Thymus (tissue), 11 donors: ENCODE data around the gene MARCHF11. TPM values are rescaled to one million over a fixed set of nuclear protein-coding genes. Genes with fewer than 3 reads are reported as not detected.

Experiments used
- DNase-seq, 9 donors: peaks; one replicate each; pipeline ENCODE4 v3.0.0-alpha.2; 2013; ENCODE audit warnings: low spot score in 9 of 9, low read depth in 6 of 9, missing footprints in 1 of 9
- H3K27ac ChIP-seq, 2 donors: one replicate each; pipeline ENCODE4 v1.5.1; 2013; ENCODE audit warnings: control low read depth in 1 of 2, low read depth in 1 of 2, low read length in 1 of 2, mild to moderate bottlenecking in 1 of 2, moderate library complexity in 1 of 2
- H3K27me3 ChIP-seq, 2 donors: one replicate each; pipeline ENCODE4 v1.5.1; 2013; ENCODE audit warnings: low read length in 1 of 2; ENCODE audit not compliant: control insufficient read depth in 2 of 2, insufficient read depth in 1 of 2
- H3K36me3 ChIP-seq, 2 donors: one replicate each; pipeline ENCODE4 v1.5.1; 2013; ENCODE audit warnings: low read length in 1 of 2, mild to moderate bottlenecking in 1 of 2, moderate library complexity in 1 of 2; ENCODE audit not compliant: control insufficient read depth in 2 of 2, insufficient read depth in 2 of 2
- H3K4me1 ChIP-seq, 2 donors: one replicate each; pipeline ENCODE4 v1.5.1; 2013; ENCODE audit warnings: low read length in 2 of 2; ENCODE audit not compliant: control insufficient read depth in 2 of 2, insufficient read depth in 2 of 2
- H3K4me3 ChIP-seq, 2 donors: one replicate each; pipeline ENCODE4 v1.5.1; 2013; ENCODE audit warnings: low read length in 2 of 2, control low read depth in 1 of 2, mild to moderate bottlenecking in 1 of 2
- H3K9me3 ChIP-seq, 2 donors: one replicate each; pipeline ENCODE4 v1.5.1; 2013; ENCODE audit warnings: low read length in 1 of 2, mild to moderate bottlenecking in 1 of 2; ENCODE audit not compliant: control insufficient read depth in 2 of 2, insufficient read depth in 1 of 2
- WGBS: extraction: QIAGEN DNeasy Blood & Tissue Kit; methylation state at CpG from one replicate; pipeline ENCODE4 v1.1.7; 2013; 5-methylcytosine and 5-hydroxymethylcytosine counted together
- polyA plus RNA-seq: library from polyadenylated mRNA; stranded (reverse); fragments of 200-250 nt; gene quantifications from one replicate; pipeline ENCODE4 v1.2.3, GENCODE V29; 2013
- total RNA-seq: library from RNA; stranded (reverse); fragments of 120-200 nt; gene quantifications from one replicate; pipeline ENCODE4 v1.2.4, GENCODE V29; 2013
- donor health status: healthy.

The MARCHF11 gene
- total and polyA plus RNA-seq, 2 donors, result 0.07 TPM; not detected in 1

DNA sequence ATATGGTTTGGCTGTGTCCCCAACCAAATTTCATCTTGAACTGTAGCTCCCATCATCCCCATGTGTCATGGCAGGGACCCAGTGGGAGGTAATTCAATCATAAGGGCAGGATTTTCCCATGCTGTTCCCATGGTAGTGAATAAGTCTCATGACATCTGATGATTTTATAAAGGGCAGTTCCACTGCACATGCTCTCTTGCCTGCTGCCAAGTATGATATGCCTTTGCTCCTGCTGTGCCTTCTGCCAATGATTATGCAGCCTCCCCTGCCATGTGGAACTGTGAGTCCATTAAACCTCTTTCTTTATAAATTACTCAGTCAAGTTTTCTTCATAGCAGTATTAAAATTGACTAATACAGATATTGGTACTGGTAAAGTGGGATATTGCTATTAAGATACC lies 42.4 kb downstream of the MARCHF11 start:
- Histone ChIP-seq H3K27me3 (no peaks in the 10 kb centered on the region), H3K9me3 (no peaks in the 10 kb centered on the region), H3K27ac (no peak overlapping the region)

DNA sequence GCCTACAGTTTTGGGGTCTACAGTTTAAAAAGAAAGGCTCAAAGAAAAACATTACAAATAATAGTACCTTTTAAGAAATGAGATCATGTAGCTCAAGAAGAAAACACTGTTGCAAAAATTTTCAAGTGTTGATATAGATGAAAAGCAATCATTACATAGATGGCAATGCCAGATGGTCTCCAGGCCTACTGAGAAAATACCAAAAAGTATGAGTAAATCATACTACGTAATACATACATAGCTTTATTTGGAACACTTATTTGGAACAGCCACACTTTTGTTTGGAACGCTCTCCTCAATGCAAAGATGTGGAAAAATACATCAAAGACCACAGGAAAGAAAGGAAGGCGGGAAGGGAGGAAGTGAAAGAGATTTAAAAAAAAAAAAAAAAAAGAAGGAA lies 44.1 kb downstream of the MARCHF11 start:
- Histone ChIP-seq H3K9me3 (no peaks in the 10 kb centered on the region), H3K27me3 (no peaks in the 10 kb centered on the region), H3K4me1 (no peaks in the 10 kb centered on the region), H3K27ac (no peak overlapping the region), H3K36me3 (no peaks in the 10 kb centered on the region), H3K4me3 (no peak overlapping the region)
- WGBS, result 72% methylated on average over 3 of the region's 3 CpGs
- DNase-seq, result no peak

More for the DNA sequence above, 42.4 kb downstream of the MARCHF11 start:
- Histone ChIP-seq H3K4me1 (no peaks in the 10 kb centered on the region), H3K36me3 (no peaks in the 10 kb centered on the region), H3K4me3 (no peak overlapping the region)
- DNase-seq, result no peak

DNA sequence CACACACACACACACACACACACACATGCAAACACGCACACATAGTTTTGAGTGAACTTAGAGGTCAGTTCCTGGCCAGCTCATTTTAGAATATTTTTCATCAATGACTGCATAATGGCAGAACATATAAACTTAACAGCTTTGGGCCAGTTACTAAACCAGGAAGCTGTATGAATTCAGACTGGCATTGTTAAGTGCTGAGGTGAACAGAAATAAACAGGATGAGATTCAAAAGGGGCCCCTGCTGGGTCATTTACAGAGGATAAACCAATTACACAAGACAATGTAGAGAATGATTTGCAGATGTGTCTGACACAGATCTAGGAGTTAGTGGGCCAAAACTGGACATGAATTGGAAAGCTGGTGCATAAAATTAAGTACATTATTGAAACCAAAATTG lies 44.6 kb downstream of the MARCHF11 start:
- 94% methylated on average over 1 of the region's 1 CpG for WGBS
- Histone ChIP-seq H3K27ac (no peak overlapping the region), H3K4me1 (no peaks in the 10 kb centered on the region), H3K36me3 (no peaks in the 10 kb centered on the region), H3K4me3 (no peak overlapping the region), H3K9me3 (no peaks in the 10 kb centered on the region), H3K27me3 (no peaks in the 10 kb centered on the region)
- no peak for DNase-seq

DNA sequence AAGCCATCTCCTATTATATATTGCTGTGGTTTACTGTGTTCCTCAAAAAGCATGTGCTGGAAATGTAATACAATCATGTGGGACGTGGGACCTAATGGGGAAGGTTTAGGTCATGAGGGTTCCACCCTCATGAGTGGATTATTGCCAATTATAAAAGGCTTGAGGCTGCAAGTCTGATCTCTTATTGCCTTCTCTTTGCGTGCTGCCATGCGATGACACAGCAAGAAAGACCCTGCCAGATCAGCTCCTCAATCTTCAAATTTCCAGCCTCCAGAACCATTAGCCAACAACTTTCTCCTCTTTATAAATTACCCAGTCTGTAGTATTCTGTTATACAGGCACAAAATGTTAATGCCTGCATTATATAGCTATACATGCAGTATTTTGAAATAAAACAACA lies 45.4 kb downstream of the MARCHF11 start:
- Histone ChIP-seq H3K4me3 (no peak overlapping the region), H3K36me3 (no peaks in the 10 kb centered on the region), H3K27ac (no peak overlapping the region), H3K4me1 (no peaks in the 10 kb centered on the region), H3K27me3 (no peaks in the 10 kb centered on the region), H3K9me3 (no peaks in the 10 kb centered on the region)
- WGBS, result 77% methylated on average over 3 of the region's 3 CpGs
- DNase-seq, result no peak

DNA sequence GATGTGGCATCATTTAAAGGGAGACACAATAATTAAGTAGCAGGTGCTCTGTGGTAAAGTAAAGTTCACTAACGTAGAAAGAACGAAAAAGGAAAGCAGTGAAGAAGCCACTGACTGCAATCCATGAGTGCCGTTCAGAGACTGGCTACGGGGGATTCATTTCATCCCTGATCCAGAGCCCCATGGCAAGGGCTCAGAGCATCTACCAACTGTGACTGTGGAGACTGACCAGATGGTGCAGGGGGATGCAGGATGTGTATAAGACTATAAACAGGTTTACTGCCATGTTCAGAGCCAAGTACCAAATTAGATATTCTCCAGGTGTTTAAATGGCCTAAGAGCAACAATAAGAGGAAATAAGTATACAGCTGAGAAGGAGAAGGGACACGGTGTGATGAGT lies 47.7 kb downstream of the MARCHF11 start:
- Histone ChIP-seq H3K9me3 (no peaks in the 10 kb centered on the region), H3K4me1 (no peaks in the 10 kb centered on the region), H3K27me3 (no peaks in the 10 kb centered on the region), H3K36me3 (no peaks in the 10 kb centered on the region), H3K4me3 (no peak overlapping the region), H3K27ac (no peak overlapping the region)
- 93% methylated on average over 5 of the region's 5 CpGs for WGBS
- no peak for DNase-seq

DNA sequence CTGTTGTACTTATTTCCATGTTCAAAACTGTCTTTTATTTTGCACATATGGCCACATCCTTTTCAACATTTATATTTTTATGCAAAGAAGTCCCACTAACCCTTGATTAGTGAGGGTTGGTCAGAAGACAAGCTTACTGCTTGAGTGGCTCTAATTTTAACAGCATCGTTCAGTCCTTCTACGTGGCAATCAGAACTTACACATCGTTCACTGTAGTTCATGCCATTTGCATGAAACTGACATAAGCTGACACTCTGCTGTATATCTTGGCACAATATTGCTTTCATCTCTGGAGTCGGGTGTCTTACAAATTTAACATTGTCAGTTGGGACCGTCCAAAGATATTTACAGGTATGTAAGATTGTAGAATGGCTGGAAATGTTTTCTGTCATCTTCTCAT lies 50.6 kb downstream of the MARCHF11 start:
- DNase-seq, result no peak
- Histone ChIP-seq H3K4me1 (no peaks in the 10 kb centered on the region), H3K4me3 (no peak overlapping the region), H3K36me3 (no peaks in the 10 kb centered on the region), H3K9me3 (no peaks in the 10 kb centered on the region), H3K27ac (no peak overlapping the region), H3K27me3 (no peaks in the 10 kb centered on the region)
- WGBS, result 88% methylated on average over 5 of the region's 5 CpGs

DNA sequence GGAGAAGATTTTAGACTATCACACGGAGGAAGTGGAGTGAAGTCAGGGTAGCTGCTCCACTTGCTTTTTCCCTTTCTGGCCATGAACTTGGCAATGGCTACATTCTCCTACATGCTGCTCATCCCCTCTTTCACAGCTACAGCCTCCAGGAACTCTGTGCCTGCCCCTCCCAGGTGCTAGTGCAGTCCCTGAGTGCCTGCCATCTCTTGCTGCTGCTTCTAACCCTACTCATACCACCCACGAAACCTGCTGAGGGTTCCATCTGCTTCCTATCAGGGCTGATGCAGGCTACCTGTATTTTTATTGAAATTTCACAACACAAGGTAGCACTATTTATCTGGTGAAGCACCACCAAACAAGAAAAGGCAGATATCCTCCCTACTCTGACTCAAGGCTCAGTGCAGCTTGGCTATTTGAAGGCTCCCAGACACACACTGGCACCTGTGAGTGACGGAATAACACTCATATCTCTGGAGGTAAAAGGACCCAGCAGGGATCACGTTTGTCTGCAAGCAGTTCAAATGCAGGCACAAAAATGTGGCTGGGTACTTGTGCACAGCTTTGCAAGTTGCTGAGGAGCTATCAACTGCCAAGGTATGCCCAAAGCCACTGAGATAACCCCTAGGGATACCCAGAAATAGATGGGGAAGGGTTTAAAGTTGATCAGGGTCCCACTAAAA lies 51.6 kb downstream of the MARCHF11 start:
- no peak overlapping the region for H3K27ac ChIP-seq
- H3K27me3 ChIP-seq, result no peaks in the 10 kb centered on the region
- no peak for DNase-seq
- no peaks in the 10 kb centered on the region for H3K36me3 ChIP-seq
- H3K9me3 ChIP-seq, result no peaks in the 10 kb centered on the region
- WGBS, result 73% methylated on average over 4 of the region's 4 CpGs
- H3K4me1 ChIP-seq, result no peaks in the 10 kb centered on the region
- H3K4me3 ChIP-seq, result no peak overlapping the region

DNA sequence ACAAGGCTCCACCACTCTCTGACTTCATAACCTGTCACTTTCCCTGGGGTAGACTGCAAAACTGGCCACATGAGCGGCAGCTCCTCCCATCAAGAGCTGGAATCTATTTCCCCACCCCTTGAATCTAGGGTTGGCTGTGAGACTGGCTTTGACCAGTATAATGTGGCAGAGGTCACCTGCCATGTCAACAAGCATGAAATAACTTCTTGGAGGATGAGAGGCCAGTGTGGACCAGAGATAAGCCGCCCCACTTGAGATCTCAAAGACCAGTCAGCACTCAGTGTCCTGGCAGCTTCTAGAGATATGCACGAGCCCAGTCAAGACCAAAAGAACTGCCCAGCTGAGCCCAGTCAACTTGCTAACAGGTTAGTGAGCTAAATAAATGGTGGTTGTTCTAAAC lies 59.0 kb downstream of the MARCHF11 start:
- Histone ChIP-seq H3K4me3 (no peak overlapping the region), H3K4me1 (no peaks in the 10 kb centered on the region), H3K36me3 (no peaks in the 10 kb centered on the region), H3K27ac (no peak overlapping the region), H3K27me3 (no peaks in the 10 kb centered on the region), H3K9me3 (no peaks in the 10 kb centered on the region)
- no peak for DNase-seq
- WGBS, result 94% methylated on average over 3 of the region's 3 CpGs

DNA sequence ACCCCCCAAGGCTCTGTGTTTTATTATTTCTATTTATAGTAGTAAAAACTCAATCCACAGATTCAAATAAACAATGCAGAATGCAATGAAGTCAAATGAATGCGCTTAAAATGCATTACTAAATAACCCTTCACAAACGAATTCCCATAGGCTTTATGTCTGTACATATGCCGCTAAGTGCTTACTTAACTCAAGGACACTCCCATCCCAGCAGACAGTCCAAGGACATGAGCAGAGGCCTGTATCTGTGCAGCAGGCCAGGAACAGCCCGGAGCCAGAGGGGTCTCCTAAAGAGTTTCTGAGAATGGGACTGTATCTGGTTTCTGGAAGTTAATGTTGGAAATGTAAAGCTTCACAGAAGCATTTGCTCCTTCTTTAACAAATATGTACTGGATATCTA lies 59.8 kb downstream of the MARCHF11 start:
- no peak for DNase-seq
- Histone ChIP-seq H3K4me3 (no peak overlapping the region), H3K27ac (no peak overlapping the region), H3K9me3 (no peaks in the 10 kb centered on the region), H3K4me1 (no peaks in the 10 kb centered on the region), H3K36me3 (no peaks in the 10 kb centered on the region), H3K27me3 (no peaks in the 10 kb centered on the region)
- WGBS, result 85% methylated on average over 4 of the region's 4 CpGs

DNA sequence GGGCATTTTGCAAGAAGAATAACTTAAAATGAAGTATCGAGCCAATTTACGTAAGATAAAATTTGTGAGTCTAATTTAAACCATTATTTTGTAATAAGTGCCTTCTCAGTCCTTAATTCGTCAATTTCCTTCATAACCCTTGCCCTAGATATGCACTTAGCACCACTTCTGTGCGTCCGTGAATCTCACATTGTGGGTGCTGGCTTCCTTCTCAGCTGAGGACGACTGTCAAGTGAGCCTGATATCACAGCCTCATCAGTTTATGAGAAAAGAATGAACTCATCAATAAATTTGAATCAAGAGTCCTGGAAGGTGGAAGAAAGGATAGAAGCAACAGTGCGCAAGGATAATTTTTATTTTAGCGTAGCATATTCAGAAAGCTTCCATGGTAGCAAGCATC lies 64.5 kb downstream of the MARCHF11 start:
- no peaks in the 10 kb centered on the region for H3K4me1 ChIP-seq
- WGBS, result 88% methylated on average over 8 of the region's 8 CpGs

More for the DNA sequence above, 64.5 kb downstream of the MARCHF11 start:
- no peak for DNase-seq
- Histone ChIP-seq H3K27me3 (no peaks in the 10 kb centered on the region), H3K36me3 (no peaks in the 10 kb centered on the region), H3K9me3 (no peaks in the 10 kb centered on the region), H3K27ac (no peak overlapping the region), H3K4me3 (no peak overlapping the region)
